Adipocyte (in vitro differentiated cells): ENCODE data around the gene INPP4A.

Experiments used
- DNase-seq: peaks from one replicate; pipeline ENCODE4 v3.0.0-alpha.2; 2015; ENCODE audit warnings: low read depth
- H3K27me3 ChIP-seq: replicated peaks from 2 replicates; pipeline ENCODE4 v1.7.0; 2013; ENCODE audit warnings: mild to moderate bottlenecking, low read length, moderate library complexity; ENCODE audit not compliant: control insufficient read depth, insufficient read depth
- H3K36me3 ChIP-seq: 2 replicates; pipeline ENCODE4 v1.7.0; 2013; ENCODE audit warnings: low read length, mild to moderate bottlenecking, moderate library complexity; ENCODE audit not compliant: control insufficient read depth, insufficient read depth, severe bottlenecking
- H3K4me1 ChIP-seq: 2 replicates; pipeline ENCODE4 v1.7.0; 2013; ENCODE audit warnings: mild to moderate bottlenecking, low read length, moderate library complexity; ENCODE audit not compliant: control insufficient read depth, insufficient read depth
- H3K4me3 ChIP-seq: 2 replicates; pipeline ENCODE4 v1.7.0; 2013; ENCODE audit warnings: mild to moderate bottlenecking, low read length, moderate library complexity
- H3K9ac ChIP-seq: 2 replicates; pipeline ENCODE4 v1.7.0; 2013; ENCODE audit warnings: mild to moderate bottlenecking, low read length, moderate library complexity
- H3K9me3 ChIP-seq: 2 replicates; pipeline ENCODE4 v1.7.0; 2013; ENCODE audit warnings: mild to moderate bottlenecking, low read length, moderate library complexity; ENCODE audit not compliant: control insufficient read depth

Gene INPP4A

DNA sequence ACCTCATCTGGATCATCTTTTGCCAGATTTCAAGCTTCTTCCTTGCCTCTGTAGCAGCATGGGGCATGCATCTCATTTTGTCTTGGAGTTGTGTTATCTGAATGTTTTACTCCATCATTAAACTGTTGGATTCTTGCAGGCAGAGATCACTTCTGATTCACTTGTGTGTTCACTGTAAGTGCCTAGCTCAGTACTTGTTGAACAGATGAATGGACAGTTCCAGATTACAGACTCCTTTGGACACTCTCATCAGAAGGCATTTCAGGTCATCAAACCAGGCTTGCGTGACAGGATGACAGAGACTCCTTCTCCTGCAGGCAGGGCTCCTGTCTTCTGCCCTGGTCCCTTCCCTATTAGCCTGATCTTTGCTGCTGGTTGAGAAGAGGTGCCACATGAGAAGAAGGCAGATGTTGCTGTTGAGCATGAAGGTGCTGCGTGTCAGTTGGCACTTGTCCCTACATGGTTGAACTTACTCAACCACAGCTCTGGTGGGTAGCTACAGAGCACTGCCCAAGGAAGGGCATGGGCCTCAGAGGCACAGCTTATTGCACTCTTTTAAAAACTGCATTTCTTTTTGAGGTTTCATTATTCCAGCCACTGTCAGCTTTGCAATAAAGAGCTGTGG, 58.9 kb downstream of the INPP4A start:
- peaks cover 48% of the 10 kb centered on the region for H3K4me1 ChIP-seq
- DNase-seq = no peak
- H3K4me3 ChIP-seq = no peak overlapping the region
- no peaks in the 10 kb centered on the region for H3K27me3 ChIP-seq
- no peaks in the 10 kb centered on the region for H3K9me3 ChIP-seq
- H3K9ac ChIP-seq = no peak overlapping the region
- H3K36me3 ChIP-seq = no peaks in the 10 kb centered on the region

DNA sequence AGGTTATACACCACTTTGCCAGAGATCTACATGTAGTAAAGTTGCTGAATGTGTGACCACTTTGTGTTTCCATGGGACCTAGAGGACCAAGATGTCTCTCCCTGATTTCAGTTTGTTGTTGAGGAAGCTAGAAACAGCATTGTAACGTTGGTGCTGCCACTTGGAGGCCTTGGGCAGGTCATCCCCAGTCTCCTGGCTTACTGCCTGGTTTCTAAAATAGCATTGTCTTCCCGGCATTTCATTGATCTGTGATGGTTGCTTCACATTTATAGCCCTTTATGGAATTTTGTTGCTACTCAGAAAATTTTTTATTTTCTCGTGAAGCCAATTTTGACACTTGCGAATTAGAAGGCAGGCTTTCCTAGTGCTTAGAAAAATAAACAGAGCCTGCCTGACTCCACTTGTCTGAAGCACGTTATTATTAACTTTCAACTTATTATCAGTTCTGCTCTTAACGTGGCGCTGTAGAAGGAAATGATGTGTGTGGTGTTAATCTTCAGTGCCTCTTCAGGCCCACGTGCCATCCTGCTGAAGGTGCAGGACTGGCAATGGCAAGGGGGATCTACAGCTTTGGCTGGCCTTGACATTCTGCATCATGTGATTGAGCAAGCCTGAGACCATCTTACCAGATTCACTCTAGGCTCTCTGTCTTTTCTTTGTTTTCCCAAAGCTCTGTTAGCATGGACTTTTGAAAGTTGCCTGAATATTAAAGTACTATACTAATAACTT, 59.9 kb downstream of the INPP4A start:
- Histone ChIP-seq H3K4me1 (peaks cover 54% of the 10 kb centered on the region), H3K36me3 (no peaks in the 10 kb centered on the region), H3K27me3 (no peaks in the 10 kb centered on the region), H3K9me3 (no peaks in the 10 kb centered on the region), H3K4me3 (peak overlapping the region; percentile 16), H3K9ac (no peak overlapping the region)
- DNase-seq = no peak

DNA sequence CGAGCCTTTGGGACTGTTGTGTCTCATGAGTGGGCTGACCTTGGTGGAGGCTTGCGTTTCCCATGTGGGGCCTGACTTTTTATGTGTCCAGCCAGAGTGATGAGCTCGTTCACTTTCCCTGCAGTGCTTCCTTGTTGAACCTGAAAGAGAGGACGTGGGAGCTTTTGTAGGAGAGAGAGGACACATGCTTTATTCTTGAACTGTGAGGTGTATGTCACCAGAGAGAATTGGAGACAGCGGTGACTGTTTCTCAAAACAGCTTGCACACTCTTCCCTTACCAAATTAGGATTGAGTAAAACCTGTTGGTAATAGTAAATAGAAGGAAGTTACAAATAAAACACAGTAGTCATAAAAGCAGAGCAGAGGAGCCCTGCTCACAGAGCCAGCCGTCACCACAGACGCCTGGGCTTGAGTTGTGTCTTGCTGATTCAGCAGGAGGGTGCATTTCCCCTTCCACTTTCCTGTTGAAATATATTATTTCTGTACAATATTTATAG, 60.7 kb downstream of the INPP4A start:
- Histone ChIP-seq H3K36me3 (no peaks in the 10 kb centered on the region), H3K9me3 (no peaks in the 10 kb centered on the region), H3K9ac (no peak overlapping the region), H3K27me3 (no peaks in the 10 kb centered on the region), H3K4me3 (no peak overlapping the region), H3K4me1 (peaks cover 54% of the 10 kb centered on the region)
- no peak for DNase-seq

DNA sequence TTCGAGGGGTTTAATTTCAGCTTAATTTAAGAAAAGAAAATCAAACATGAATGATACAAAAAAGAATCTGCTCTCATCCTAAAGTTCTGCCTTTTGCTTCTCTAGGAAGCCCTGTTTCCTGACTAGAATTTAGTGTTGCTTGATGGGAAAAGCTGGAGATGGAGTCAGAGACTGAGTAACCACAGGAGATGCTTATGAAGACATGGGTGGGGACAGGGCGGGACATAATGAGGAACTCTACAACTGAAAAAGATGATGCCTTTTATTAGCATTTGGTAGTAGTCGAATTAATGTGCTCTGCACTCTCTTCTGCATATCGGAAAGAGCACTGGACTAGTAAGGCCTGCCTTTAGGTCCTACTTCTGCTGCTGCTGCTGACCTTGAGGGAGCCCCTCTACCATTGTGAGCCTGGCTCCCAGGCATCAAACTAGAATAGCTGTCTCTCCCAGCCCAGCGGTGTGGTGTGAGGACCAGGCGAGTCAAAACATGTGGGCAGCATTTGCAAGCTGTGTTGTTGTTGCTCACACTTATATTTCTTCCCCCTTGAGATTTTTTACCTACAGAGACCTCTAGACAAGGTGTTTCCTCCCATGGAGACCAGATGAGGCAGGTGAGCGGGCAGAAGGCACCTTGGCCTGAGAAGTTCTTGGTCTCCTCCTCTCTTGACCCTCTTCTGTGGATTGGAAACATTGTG, 61.5 kb downstream of the INPP4A start:
- Histone ChIP-seq H3K4me1 (peaks cover 54% of the 10 kb centered on the region), H3K9ac (no peak overlapping the region), H3K4me3 (no peak overlapping the region), H3K36me3 (no peaks in the 10 kb centered on the region), H3K27me3 (no peaks in the 10 kb centered on the region), H3K9me3 (no peaks in the 10 kb centered on the region)
- DNase-seq = no peak

DNA sequence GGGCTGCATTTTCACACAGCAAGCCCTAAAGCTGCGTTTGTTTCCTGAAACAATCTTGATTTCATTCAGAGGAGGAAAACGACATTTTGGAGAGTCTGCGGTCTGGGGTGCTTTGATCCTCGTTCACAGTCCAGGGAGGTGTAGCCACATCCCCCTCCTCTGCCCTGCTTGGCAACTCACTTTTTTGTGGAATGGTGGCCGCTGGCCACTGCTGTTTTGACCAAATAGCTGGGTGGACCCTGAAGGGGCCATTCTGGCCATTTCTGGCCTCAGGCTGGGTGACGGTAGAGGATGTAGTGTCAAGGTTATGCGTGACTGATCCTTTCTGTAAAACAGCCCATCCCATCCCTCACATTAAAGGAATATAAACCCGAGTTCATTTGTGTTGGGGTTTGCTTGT, 62.2 kb downstream of the INPP4A start:
- Histone ChIP-seq H3K4me1 (peaks cover 54% of the 10 kb centered on the region), H3K27me3 (no peaks in the 10 kb centered on the region), H3K9me3 (no peaks in the 10 kb centered on the region), H3K9ac (no peak overlapping the region), H3K36me3 (no peaks in the 10 kb centered on the region), H3K4me3 (no peak overlapping the region)
- DNase-seq = no peak

DNA sequence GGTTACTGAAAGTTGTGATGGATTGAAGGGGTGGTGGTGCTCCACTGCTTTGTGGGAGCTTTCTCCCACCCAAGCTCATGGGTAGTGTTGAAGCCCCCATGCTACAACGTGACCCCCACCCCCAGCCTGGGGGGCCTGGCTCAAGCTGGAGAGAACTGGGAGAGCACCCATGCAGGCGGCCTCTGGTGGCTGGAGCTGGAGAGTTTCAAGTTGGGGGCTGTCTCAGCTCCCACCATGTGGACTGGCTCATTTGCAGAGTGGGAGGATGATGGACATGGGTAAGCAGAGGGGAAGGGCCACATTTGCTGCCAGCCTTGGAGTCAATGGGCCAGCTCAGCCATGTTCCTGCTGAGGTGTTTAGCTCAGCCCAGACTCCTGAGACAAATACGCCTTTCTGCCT, 62.8 kb downstream of the INPP4A start:
- H3K4me1 ChIP-seq = peaks cover 49% of the 10 kb centered on the region
- no peak overlapping the region for H3K4me3 ChIP-seq
- DNase-seq = no peak
- H3K36me3 ChIP-seq = no peaks in the 10 kb centered on the region
- no peaks in the 10 kb centered on the region for H3K27me3 ChIP-seq
- no peaks in the 10 kb centered on the region for H3K9me3 ChIP-seq
- H3K9ac ChIP-seq = no peak overlapping the region

DNA sequence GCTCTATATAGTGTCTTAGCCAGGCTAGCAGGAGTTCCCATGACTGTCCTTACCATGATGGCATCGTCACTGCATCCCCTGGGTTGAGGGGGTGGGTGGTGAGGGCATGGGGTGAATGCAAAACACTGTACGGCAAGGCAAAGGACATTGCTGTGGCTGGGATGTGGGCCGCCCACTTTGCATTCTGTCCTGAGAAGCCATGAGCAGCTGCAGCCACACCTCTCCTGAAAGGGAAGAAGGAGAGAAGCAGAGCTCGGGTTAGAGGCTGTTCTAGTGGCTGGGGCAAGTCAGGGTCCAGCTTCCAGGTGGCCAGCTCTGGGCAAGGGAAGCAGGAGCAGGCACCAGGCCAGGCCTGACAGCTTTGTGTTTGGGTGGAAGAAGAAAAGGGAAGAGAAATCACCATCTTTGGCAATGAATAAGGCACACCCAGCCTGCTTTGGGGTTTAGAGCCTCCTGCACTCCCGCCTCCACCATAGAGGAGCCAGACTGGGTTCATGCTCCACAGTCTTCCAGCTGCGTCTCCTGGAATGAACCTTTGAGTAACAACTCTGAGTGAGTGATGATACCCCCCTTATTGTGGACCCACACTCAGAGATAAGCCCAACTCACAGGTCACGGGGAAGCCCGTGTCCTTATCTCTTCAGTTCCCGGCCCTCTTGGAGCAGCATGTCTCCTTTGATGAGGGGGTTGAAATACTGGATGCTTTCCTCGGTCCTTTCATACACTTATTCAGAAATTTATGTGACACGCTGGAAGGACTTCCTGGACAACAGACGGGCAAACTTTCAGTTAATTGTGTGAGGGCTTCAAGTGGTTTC, 63.4 kb downstream of the INPP4A start:
- no peak overlapping the region for H3K9ac ChIP-seq
- H3K36me3 ChIP-seq = no peaks in the 10 kb centered on the region
- H3K4me3 ChIP-seq = no peak overlapping the region
- DNase-seq = no peak
- H3K9me3 ChIP-seq = no peaks in the 10 kb centered on the region
- H3K4me1 ChIP-seq = peaks cover 43% of the 10 kb centered on the region
- no peaks in the 10 kb centered on the region for H3K27me3 ChIP-seq

DNA sequence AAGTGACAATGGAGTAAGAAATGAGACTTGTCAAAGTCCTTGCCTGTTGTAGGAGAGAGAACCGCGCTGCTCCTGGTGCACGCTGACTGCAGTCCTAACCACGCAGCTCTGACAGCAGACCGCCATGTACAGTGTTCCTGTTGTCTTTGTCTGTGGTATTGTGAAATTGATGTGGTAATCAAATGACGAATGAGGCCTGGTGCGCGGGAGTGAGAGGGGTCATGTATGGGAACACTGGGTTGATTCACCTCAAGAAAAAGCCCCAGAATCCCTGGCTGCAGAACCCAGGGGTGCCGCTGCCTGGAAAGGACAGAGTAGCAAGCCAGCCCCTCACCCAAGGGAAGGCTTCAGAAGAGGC, 64.0 kb downstream of the INPP4A start:
- Histone ChIP-seq H3K4me1 (peaks cover 37% of the 10 kb centered on the region), H3K4me3 (no peak overlapping the region)
- no peak for DNase-seq

DNA sequence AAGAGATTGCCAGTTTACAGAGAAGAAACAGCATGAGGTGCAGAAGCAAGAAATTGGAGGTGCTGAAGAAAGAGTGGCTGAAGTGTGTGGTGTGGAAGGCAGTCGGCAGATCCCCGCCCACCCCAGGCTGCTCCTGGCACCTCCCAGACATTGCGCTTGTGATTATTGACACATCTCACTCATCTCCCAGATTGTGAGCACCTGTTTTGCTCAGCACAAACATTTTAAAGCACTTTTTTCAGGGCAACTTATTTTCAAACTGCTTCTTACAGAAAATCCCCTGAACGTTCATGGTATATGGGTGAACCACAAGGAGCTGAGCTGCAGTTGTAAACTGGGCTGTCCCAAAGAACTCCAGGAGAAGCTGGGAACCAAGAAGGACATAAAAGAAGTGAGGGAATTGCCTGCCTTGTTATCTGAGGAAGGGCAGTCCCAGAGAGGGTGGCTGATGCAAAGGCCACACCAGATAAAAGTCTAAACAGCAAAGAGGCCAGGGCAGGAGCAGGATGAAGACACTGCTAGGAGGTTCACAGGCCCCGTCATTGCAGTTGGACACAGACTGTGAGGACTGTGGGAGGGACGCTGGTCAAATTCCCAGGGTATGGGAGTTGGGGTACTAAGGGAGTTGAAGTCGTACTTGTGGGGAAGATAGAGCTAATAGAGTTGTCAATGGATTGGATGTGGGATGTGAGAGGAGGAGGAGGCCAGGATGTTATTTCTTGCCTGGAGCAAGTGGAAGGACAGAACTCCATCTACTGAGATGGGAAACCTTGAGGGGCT, 65.1 kb downstream of the INPP4A start:
- no peaks in the 10 kb centered on the region for H3K9me3 ChIP-seq
- no peaks in the 10 kb centered on the region for H3K36me3 ChIP-seq
- H3K27me3 ChIP-seq = no peaks in the 10 kb centered on the region
- H3K4me1 ChIP-seq = peaks cover 27% of the 10 kb centered on the region
- H3K9ac ChIP-seq = no peak overlapping the region
- no peak for DNase-seq
- H3K4me3 ChIP-seq = no peak overlapping the region

More for the DNA sequence above, 64.0 kb downstream of the INPP4A start:
- no peaks in the 10 kb centered on the region for H3K27me3 ChIP-seq
- H3K36me3 ChIP-seq = no peaks in the 10 kb centered on the region
- no peaks in the 10 kb centered on the region for H3K9me3 ChIP-seq
- no peak overlapping the region for H3K9ac ChIP-seq

DNA sequence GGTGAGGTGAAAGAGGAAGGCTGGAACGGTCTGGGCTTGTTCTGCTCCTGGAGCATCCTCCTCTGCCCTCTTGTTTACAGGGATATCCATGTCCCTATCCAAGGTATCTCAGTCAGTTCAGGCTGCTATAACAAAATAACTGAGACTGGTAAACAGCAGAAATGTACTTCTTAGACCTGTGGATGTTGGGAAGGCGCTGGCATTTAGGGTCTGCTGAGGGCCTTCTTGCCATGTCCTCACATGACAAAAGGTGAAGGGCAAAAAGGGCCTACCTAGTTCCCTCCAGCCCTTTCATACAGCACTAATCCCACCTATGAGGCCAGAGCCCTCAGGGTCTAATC, 65.6 kb downstream of the INPP4A start:
- Histone ChIP-seq H3K4me1 (peaks cover 25% of the 10 kb centered on the region), H3K9me3 (no peaks in the 10 kb centered on the region), H3K36me3 (no peaks in the 10 kb centered on the region), H3K4me3 (no peak overlapping the region), H3K27me3 (no peaks in the 10 kb centered on the region), H3K9ac (no peak overlapping the region)
- DNase-seq = no peak
